Measurements from ENCODE around the gene MAD2L1BP. TPM values are rescaled to one million over a fixed set of nuclear protein-coding genes. Genes with fewer than 3 reads are reported as not detected.
A peak's percentile ranks its signal among the peaks of the same experiment; 100 is the strongest.

MAD2L1BP gene
- total and polyA plus RNA-seq, 2 of the 4 experiments (the other 2 are of a cell fraction) = 28.1 to 50.2 TPM

DNA sequence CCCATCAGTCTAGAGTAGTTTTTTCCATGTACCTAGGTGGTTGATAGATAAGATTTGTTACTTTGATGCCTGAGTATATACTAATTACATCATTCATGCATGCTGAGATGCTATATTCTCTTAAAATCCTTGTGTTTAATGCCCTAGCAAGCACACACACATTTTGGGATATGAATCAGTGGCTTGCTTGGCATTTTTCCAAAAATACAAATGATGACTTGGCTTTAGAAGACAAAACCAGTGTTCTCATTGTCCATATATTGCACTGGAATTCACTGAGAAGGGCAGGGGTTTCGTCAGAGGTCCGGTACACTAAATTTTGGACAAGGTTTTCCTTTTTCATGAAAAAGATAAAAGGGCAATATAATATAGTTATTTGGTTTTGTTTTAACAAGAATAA, 31.5 kb upstream of the MAD2L1BP start:
- dilution Hi-C loops (cut with HindIII; ENCODE audit: low sequenced_read_pairs, unreplicated experiment) = no loop called here
- in situ Hi-C loops (cut with MboI; ENCODE audit: low sequenced_read_pairs) = loop anchor here (10.0 kb wide), 1 partner anchor 471 kb away; no protein-coding TSS in a partner anchor
- Histone ChIP-seq H4K8ac (ENCODE audit: low read depth in 2 of 2, low read length in 2 of 2) (no peak overlapping the region), H2BK5ac (ENCODE audit: low read depth, low read length, poor library complexity, severe bottlenecking) (no peak overlapping the region), H3K4ac (ENCODE audit: low read depth, low read length) (no peak overlapping the region), H2BK120ac (ENCODE audit: low read depth, low read length) (no peak overlapping the region), H3K27me3 (ENCODE audit: control insufficient read depth, insufficient read depth, low read length) (no peaks in the 10 kb centered on the region), H3K56ac (ENCODE audit: extremely low read depth, insufficient read depth, low read length) (no peak overlapping the region), H3K9me3 (ENCODE audit: control insufficient read depth, insufficient read depth, low read length) (no peaks in the 10 kb centered on the region), H3K79me1 (ENCODE audit: low read depth in 1 of 2, low read length in 2 of 2) (peaks cover 3 to 15% of the 10 kb centered on the region in 2 experiments), H3K4me1 (ENCODE audit: control insufficient read depth, insufficient read depth, low read length) (no peaks in the 10 kb centered on the region; the same call in 1 of the 2 replicates), H3K9me1 (ENCODE audit: insufficient read depth, low read length) (no peaks in the 10 kb centered on the region), H3K36me3 (ENCODE audit: control insufficient read depth, insufficient read depth, low read length) (peaks cover 23% of the 10 kb centered on the region), H2AFZ (replicated peaks; ENCODE audit: low read length, poor library complexity) (no peak overlapping the region), H3K4me2 (ENCODE audit: low read depth, low read length) (no peak overlapping the region), H3K4me3 (ENCODE audit: insufficient read depth, low read depth, low read length) (no peak overlapping the region), H4K5ac (ENCODE audit: low read depth, low read length) (no peak overlapping the region), H3K18ac (ENCODE audit: low read depth, low read length) (no peak overlapping the region), H2BK20ac (ENCODE audit: low read depth, low read length) (no peak overlapping the region), H3K23ac (ENCODE audit: low read depth, low read length) (no peak overlapping the region), H2BK15ac (ENCODE audit: low read depth, low read length) (no peak overlapping the region), H3K27ac (ENCODE audit: insufficient read depth, low read length) (no peak overlapping the region), H3K9ac (ENCODE audit: low read depth, low read length) (no peak overlapping the region), H3K14ac (replicated peaks; ENCODE audit: low read depth, low read length) (no peak overlapping the region), H2AK9ac (replicated peaks; ENCODE audit: low read depth, low read length, poor library complexity) (no peak overlapping the region), H2AK5ac (ENCODE audit: low read depth, low read length) (no peak overlapping the region), H4K91ac (ENCODE audit: insufficient read depth, low read depth, low read length) (no peak overlapping the region), H4K20me1 (ENCODE audit: insufficient read depth, low read length) (peaks cover 4% of the 10 kb centered on the region; the same call in 1 of the 2 replicates)
- CTCF ChIA-PET = interaction anchor here (0.5 kb wide), 1 partner anchor 48 kb away, joined by 3 read pairs; no protein-coding TSS in a partner anchor
- ATAC-seq (ENCODE audit: low read depth) (peak; percentile 11; the same call in 1 of the 2 replicates), DNase-seq (peak; percentile 88)
- POLR2A ChIA-PET (ENCODE audit: unreplicated experiment) = no interaction called here
- WGBS, 2 experiments (ENCODE audit: extremely low coverage in 2 of 2, insufficient read length in 1 of 2) = no CpG with 5 or more reads among the region's 2 CpGs
- intact Hi-C loops (cut with micrococcal nuclease) = no loop called here
- BruUV-seq (replicated peaks) = no TSS peak
- TF ChIP-seq, protein P1, sequence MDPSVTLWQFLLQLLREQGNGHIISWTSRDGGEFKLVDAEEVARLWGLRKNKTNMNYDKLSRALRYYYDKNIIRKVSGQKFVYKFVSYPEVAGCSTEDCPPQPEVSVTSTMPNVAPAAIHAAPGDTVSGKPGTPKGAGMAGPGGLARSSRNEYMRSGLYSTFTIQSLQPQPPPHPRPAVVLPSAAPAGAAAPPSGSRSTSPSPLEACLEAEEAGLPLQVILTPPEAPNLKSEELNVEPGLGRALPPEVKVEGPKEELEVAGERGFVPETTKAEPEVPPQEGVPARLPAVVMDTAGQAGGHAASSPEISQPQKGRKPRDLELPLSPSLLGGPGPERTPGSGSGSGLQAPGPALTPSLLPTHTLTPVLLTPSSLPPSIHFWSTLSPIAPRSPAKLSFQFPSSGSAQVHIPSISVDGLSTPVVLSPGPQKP (IDR thresholded peaks at IDR 0.05; ENCODE audit: borderline replicate concordance, low read depth, low read length) = no peak
- TF ChIP-seq SMC3 (IDR thresholded peaks at IDR 0.05; ENCODE audit: low read depth, low read length) (no peak), NFE2L2 (IDR thresholded peaks at IDR 0.05; ENCODE audit: low read depth, low read length) (no peak), MAFK (IDR thresholded peaks at IDR 0.05; ENCODE audit: low read depth, low read length) (0 out of 2 replicates have a peak, but pooled peaks have one; percentile 19), RCOR1 (IDR thresholded peaks at IDR 0.05; ENCODE audit: insufficient replicate concordance, low read length) (no peak), CEBPB (IDR thresholded peaks at IDR 0.05; ENCODE audit: low read depth, low read length) (peak; percentile 21; the same call in 1 of the 2 replicates)

Data from IMR-90 (cell line).